KOPT-K1 (cell line): Measurements from ENCODE around the gene DDI2.

Experiments used
- H3K27ac ChIP-seq: fragments of 200-600 bp; sonication (generic); 2 replicates; pipeline ENCODE4 v1.5.1; 2016; ENCODE audit warnings: antibody characterized with exemption, mild to moderate bottlenecking, low read depth, low read length; ENCODE audit not compliant: poor library complexity, severe bottlenecking
- H3K36me3 ChIP-seq: fragments of 200-600 bp; sonication (generic); 2 replicates; pipeline ENCODE4 v1.5.1; 2017; ENCODE audit warnings: antibody characterized with exemption, mild to moderate bottlenecking, low read length, moderate library complexity; ENCODE audit not compliant: insufficient read depth
- H3K9me3 ChIP-seq: fragments of 200-600 bp; sonication (generic); 2 replicates; pipeline ENCODE4 v1.5.1; 2017; ENCODE audit warnings: antibody characterized with exemption, low read length, mild to moderate bottlenecking; ENCODE audit not compliant: insufficient read depth, poor library complexity, severe bottlenecking

Gene DDI2

DNA sequence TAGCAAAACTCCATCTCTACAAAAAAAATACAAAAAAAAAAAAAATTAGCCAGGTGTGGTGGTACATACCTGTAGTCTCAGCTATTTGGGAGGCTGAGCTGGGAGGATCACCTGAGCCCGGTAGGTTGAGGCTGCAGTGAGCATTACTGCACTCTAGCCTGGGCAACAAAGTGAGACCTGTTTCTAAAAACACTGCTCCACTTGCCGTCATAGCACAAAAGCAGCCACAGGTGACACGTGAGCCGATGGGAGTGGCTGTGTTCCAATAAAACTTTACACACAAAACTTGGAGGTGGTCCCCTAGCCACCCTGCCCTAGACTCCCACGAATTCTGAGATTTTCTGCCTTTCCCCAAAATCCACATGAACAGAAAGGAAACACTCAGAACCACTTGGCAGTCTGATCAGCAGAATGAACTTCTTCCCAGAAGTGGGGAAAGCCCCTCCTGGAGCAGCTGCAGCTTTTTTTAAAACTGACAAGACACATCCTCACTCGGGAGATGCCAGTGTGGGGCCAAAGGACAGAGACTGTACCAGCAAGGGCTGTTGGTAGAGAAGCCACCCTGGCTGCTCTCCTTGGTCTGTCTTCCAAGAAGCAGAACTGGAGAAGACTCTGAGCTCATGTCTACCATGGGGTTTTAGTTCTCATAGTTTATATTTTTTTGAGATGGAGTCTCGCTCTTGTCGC, 90.1 kb downstream of the DDI2 start:
- no peak overlapping the region for H3K27ac ChIP-seq
- peaks cover 11% of the 10 kb centered on the region; the same call in 1 of the 2 replicates for H3K36me3 ChIP-seq
- H3K9me3 ChIP-seq = no peaks in the 10 kb centered on the region

DNA sequence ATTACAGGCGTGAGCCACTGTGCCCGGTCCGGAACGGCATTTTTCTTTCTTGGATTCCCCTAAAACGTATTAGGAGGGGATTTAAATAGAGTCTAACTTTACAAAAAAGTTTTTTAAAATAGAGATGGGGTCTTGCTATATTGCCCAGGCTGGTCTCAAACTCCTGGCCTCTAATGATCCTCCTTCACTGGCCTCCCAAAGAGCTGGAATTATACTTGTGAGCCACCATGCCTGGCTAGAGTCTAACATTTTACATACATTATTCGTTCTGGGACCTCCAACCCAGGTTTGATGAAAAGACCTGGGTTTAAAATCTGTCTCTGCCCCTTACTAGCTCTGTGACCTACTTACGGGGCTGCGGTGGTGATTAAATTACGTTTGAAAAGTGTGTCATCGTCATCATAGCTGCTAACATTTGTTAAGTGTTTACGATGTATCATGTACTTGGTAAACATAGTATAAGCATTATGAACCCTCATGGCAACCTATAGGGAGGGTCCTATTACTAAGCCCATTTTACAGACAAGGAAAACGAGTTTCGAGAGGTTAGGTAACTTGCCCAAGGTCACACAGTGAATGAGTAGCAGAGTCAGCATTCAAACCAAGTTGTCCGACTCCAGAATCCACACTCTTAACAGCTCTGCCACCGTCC, 91.4 kb downstream of the DDI2 start:
- H3K9me3 ChIP-seq = no peaks in the 10 kb centered on the region
- no peak overlapping the region for H3K27ac ChIP-seq
- H3K36me3 ChIP-seq = peaks cover 11% of the 10 kb centered on the region; the same call in 1 of the 2 replicates

DNA sequence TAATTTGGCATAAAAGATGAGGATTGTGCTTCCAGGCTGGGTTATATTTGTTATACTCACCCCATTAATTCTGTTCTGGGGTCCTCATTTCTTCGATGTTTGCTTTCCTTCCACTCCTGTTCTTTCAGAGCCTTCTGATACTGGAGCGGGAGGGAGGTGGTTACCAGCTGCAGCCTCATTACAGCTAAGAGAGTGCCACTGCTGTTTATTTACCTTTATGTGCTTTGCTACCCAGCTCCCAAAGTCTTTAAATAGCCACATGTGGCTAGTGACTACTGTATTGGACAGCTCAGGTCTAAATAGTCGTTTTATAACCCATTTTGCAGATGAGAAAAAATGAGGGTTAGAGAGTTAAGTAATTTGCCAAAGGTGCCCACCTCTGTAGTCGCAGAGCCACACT, 92.0 kb downstream of the DDI2 start:
- H3K9me3 ChIP-seq = no peaks in the 10 kb centered on the region
- H3K27ac ChIP-seq = no peak overlapping the region
- peaks cover 11% of the 10 kb centered on the region; the same call in 1 of the 2 replicates for H3K36me3 ChIP-seq

DNA sequence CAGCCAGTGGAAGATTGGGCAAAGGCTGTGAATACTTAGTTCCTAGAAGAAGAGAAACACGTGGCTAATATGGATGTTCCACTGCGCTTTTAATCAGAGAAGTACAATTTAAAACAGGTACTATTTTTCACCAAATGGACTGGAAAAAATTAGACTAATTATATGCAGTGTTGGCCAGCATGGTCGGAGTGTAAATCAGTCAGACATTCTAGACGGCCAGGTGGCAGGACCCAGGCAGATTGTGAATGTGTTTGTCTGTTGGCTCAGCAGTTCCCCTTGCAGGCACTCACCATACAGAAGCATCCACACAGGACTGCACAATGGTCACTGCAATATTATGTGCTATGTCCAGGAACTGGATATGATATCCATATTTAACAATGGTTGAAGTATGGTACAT, 94.9 kb downstream of the DDI2 start:
- H3K36me3 ChIP-seq = peaks cover 17% of the 10 kb centered on the region; the same call in 1 of the 2 replicates
- no peak overlapping the region for H3K27ac ChIP-seq
- H3K9me3 ChIP-seq = no peaks in the 10 kb centered on the region

DNA sequence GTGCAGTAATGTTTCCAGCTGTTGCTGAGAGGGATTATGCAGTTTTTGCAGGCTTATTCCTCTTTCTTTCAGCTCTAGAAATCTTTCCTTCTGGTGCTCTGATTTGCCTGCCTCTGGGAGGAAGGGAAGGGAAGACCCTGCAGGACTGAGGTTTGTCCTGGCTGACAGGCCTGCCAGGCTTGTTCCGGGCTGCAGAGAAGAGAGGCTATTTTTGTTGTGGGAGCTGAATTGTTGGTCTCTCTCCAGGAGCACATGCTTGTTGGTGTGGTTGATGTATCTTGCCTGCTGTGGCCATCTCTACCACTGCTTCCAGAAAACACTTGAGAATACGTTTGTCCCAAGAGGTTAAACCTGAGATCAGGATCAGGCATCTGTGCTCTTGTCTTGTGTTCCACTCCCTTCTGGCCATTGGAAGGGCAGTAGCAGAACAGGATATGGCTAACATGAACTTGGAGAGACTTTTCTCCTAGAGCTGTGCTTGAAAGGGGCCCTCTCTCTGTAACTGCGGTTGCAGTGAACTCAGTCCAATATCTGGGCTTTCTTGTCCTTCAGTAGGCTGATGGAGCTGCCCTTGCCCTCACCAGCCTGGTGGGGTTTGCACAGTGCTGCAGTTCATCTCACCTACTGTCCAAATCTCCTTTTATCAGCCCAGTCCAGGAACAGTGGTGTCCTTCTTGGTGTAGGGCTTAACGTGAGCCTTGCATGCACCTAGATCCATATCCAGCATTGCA, 97.3 kb downstream of the DDI2 start:
- Histone ChIP-seq H3K9me3 (no peaks in the 10 kb centered on the region), H3K27ac (no peak overlapping the region), H3K36me3 (peaks cover 40% of the 10 kb centered on the region; the same call in 1 of the 2 replicates)

DNA sequence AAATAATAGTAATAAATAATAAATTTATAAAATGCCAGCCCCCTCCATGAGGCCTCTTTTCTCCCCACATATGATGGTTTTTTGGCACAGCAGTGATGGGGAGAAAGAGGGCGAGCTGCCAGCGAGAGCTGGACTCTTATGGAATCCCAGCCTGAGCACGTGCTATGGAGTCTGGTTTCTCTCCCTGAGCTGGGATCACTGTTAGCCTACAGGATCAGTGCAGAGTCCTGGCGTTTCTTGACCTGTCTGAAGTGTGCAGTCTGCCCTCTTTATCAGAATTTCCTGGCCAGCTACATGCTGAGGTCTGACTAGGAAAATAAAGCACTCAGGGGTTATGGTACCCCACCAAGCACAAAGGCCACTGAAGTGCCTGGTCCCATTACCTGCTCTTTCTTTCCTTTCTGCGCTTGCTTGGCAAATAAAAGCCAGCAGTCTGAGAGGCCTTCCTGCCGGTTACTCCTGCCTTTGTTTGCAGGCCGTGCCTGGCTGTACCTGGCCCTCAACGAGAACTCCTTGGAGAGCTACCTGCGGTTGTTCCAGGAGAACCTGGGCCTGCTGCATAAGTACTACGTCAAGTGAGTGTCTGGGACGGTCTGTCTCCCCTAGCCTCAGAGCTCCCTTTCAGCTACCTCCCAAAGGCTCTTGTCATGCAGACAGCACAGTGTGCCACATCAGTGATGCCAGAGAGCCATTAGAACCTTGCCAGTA, 100.3 kb downstream of the DDI2 start:
- Histone ChIP-seq H3K9me3 (no peaks in the 10 kb centered on the region), H3K36me3 (peaks cover 69% of the 10 kb centered on the region), H3K27ac (no peak overlapping the region)

- Histone ChIP-seq H3K9me3 (no peaks in the 10 kb centered on the region), H3K36me3 (peaks cover 75% of the 10 kb centered on the region), H3K27ac (no peak overlapping the region)
Measured at GRCh38 chr1:15718199-15718601, 100.9 kb downstream of the DDI2 start.
